ENCODE measurements around the gene RBPJL. TPM values are rescaled to one million over a fixed set of nuclear protein-coding genes. Genes with fewer than 3 reads are reported as not detected.

Gene RBPJL
- total and polyA plus RNA-seq, 2 of the 13 experiments (the other 11 are each of a cell fraction or from before 2014, with no cell fraction given), result not detected

GRCh38 chr20:45340236-45340847, 33.7 kb downstream of the RBPJL start (continued):
- TF ChIP-seq THAP8 (CRISPR knock-in tag; IDR thresholded peaks at IDR 0.05; ENCODE audit: borderline replicate concordance), result no peak
- TF ChIP-seq ETS1 (CRISPR knock-in tag; IDR thresholded peaks at IDR 0.05), result no peak
- TF ChIP-seq ZKSCAN5 (CRISPR knock-in tag; IDR thresholded peaks at IDR 0.05), result no peak
- TF ChIP-seq MNT (IDR thresholded peaks at IDR 0.05), result no peak
- TF ChIP-seq CCDC6 (CRISPR knock-in tag; IDR thresholded peaks at IDR 0.05), result peak; percentile 56; the same call in 1 of the 2 replicates
- peak; percentile 32; the same call in 1 of the 2 replicates for TF ChIP-seq ZNF556 (CRISPR knock-in tag; IDR thresholded peaks at IDR 0.05; ENCODE audit: borderline replicate concordance)
- peak; percentile 12; the same call in 1 of the 2 replicates for TF ChIP-seq FOSL1 (CRISPR knock-in tag; IDR thresholded peaks at IDR 0.05; ENCODE audit: borderline replicate concordance)
- no peak for TF ChIP-seq ZBTB38 (CRISPR knock-in tag; IDR thresholded peaks at IDR 0.05)
- peak; percentile 72 for TF ChIP-seq HIC2 (CRISPR knock-in tag; IDR thresholded peaks at IDR 0.05; ENCODE audit: low read depth)
- no peak for TF ChIP-seq HES4 (CRISPR knock-in tag; IDR thresholded peaks at IDR 0.05; ENCODE audit: borderline replicate concordance)
- TF ChIP-seq HOXA5 (CRISPR knock-in tag; IDR thresholded peaks at IDR 0.05), result 0 out of 2 replicates have a peak, but pooled peaks have one; percentile 64
- TF ChIP-seq PHF5A (CRISPR knock-in tag; IDR thresholded peaks at IDR 0.05; ENCODE audit: low read depth, unreplicated experiment), result peak; percentile 38
- TF ChIP-seq TARDBP (CRISPR knock-in tag; IDR thresholded peaks at IDR 0.05), result peak; percentile 73; the same call in 1 of the 2 replicates
- no peak; the same call in 1 of the 2 replicates for TF ChIP-seq NFYB (CRISPR knock-in tag; IDR thresholded peaks at IDR 0.05)
- TF ChIP-seq BCLAF1 (IDR thresholded peaks at IDR 0.05), result no peak
- TF ChIP-seq ZNF703 (CRISPR knock-in tag; IDR thresholded peaks at IDR 0.05; ENCODE audit: borderline replicate concordance), result no peak
- no peak for TF ChIP-seq SNRNP70 (IDR thresholded peaks at IDR 0.05; ENCODE audit: low read depth, low read length)
- TF ChIP-seq ZNF260 (CRISPR knock-in tag; IDR thresholded peaks at IDR 0.05; ENCODE audit: borderline replicate concordance, low read depth), result no peak
- TF ChIP-seq HDAC1 (CRISPR knock-in tag; IDR thresholded peaks at IDR 0.05), result peak; percentile 82
- TF ChIP-seq HNF1B (CRISPR knock-in tag; IDR thresholded peaks at IDR 0.05), result no peak

All from HepG2 (cell line).